Effector memory CD4-positive, alpha-beta T cell (primary cell): ENCODE data around the gene EPC1.
"Not testable (repeated sequence)": the region's sequence is repeated elsewhere in the genome, so short reads cannot be mapped to it uniquely, and the experiment has no call there.

ENCODE experiments used
- DNase-seq, 3 donors: peaks; one replicate each; pipeline ENCODE4 v3.0.0-alpha.2; 2020
- H3K27ac ChIP-seq: 2 replicates; pipeline ENCODE4 v1.7.0; 2013; ENCODE audit warnings: mild to moderate bottlenecking, low read length, moderate library complexity; ENCODE audit not compliant: insufficient read depth, poor library complexity, severe bottlenecking
- H3K27me3 ChIP-seq: replicated peaks from 2 replicates; pipeline ENCODE4 v1.7.0; 2013; ENCODE audit warnings: mild to moderate bottlenecking, low read length; ENCODE audit not compliant: insufficient read depth, control insufficient read depth, poor library complexity, severe bottlenecking
- H3K36me3 ChIP-seq: 2 replicates; pipeline ENCODE4 v1.7.0; 2013; ENCODE audit warnings: mild to moderate bottlenecking, low read length, moderate library complexity; ENCODE audit not compliant: control insufficient read depth, insufficient read depth
- H3K4me1 ChIP-seq: 2 replicates; pipeline ENCODE4 v1.7.0; 2013; ENCODE audit warnings: low read length, mild to moderate bottlenecking; ENCODE audit not compliant: control insufficient read depth, insufficient read depth, poor library complexity, severe bottlenecking
- H3K4me3 ChIP-seq: 2 replicates; pipeline ENCODE4 v1.7.0; 2013; ENCODE audit warnings: low read length, low read depth, mild to moderate bottlenecking; ENCODE audit not compliant: insufficient read depth, poor library complexity, severe bottlenecking
- H3K9me3 ChIP-seq: 2 replicates; pipeline ENCODE4 v1.7.0; 2013; ENCODE audit warnings: mild to moderate bottlenecking, low read length, moderate library complexity; ENCODE audit not compliant: control insufficient read depth

The EPC1 gene

GRCh38 chr10:32266566-32266965 lies 80.4 kb downstream of the EPC1 start:
- DNase-seq: no peak
- peaks cover 41% of the 10 kb centered on the region for H3K36me3 ChIP-seq
- H3K4me1 ChIP-seq: no peaks in the 10 kb centered on the region
- no peak overlapping the region for H3K4me3 ChIP-seq
- no peaks in the 10 kb centered on the region for H3K9me3 ChIP-seq
- H3K27me3 ChIP-seq: no peaks in the 10 kb centered on the region
- H3K27ac ChIP-seq: no peak overlapping the region

GRCh38 chr10:32265756-32266155 lies 81.2 kb downstream of the EPC1 start:
- H3K4me3 ChIP-seq: no peak overlapping the region
- peaks cover 33% of the 10 kb centered on the region for H3K36me3 ChIP-seq
- no peak for DNase-seq
- H3K9me3 ChIP-seq: no peaks in the 10 kb centered on the region
- no peak overlapping the region for H3K27ac ChIP-seq
- no peaks in the 10 kb centered on the region for H3K4me1 ChIP-seq
- H3K27me3 ChIP-seq: no peaks in the 10 kb centered on the region

- no peaks in the 10 kb centered on the region for H3K4me1 ChIP-seq
- H3K27me3 ChIP-seq: no peaks in the 10 kb centered on the region
- no peaks in the 10 kb centered on the region for H3K9me3 ChIP-seq
- peaks cover 10% of the 10 kb centered on the region for H3K36me3 ChIP-seq
- no peak for DNase-seq
- H3K4me3 ChIP-seq: no peak overlapping the region
- H3K27ac ChIP-seq: no peak overlapping the region
These were observed 83.7 kb downstream of the EPC1 start for GRCh38 chr10:32263300-32263699.

GRCh38 chr10:32259551-32259950 lies 87.4 kb downstream of the EPC1 start:
- Histone ChIP-seq H3K4me3 (no peak overlapping the region), H3K36me3 (no peaks in the 10 kb centered on the region), H3K27ac (no peak overlapping the region), H3K4me1 (no peaks in the 10 kb centered on the region), H3K27me3 (no peaks in the 10 kb centered on the region), H3K9me3 (no peaks in the 10 kb centered on the region)
- DNase-seq: no peak

GRCh38 chr10:32256613-32257437 lies 90.1 kb downstream of the EPC1 start:
- DNase-seq: peak; percentile 30 to 55 (median 36)

GRCh38 chr10:32253821-32254220 lies 93.1 kb downstream of the EPC1 start:
- Histone ChIP-seq H3K4me3 (no peak overlapping the region), H3K4me1 (no peaks in the 10 kb centered on the region), H3K27ac (no peak overlapping the region), H3K27me3 (no peaks in the 10 kb centered on the region), H3K9me3 (no peaks in the 10 kb centered on the region), H3K36me3 (no peaks in the 10 kb centered on the region)
- DNase-seq: no peak

More at GRCh38 chr10:32256613-32257437, 90.1 kb downstream of the EPC1 start:
- H3K27me3 ChIP-seq: no peaks in the 10 kb centered on the region
- H3K27ac ChIP-seq: no peak overlapping the region
- H3K9me3 ChIP-seq: no peaks in the 10 kb centered on the region
- H3K4me3 ChIP-seq: no peak overlapping the region
- no peaks in the 10 kb centered on the region for H3K4me1 ChIP-seq
- H3K36me3 ChIP-seq: no peaks in the 10 kb centered on the region

- Histone ChIP-seq H3K27me3 (no peaks in the 10 kb centered on the region), H3K27ac (no peak overlapping the region), H3K4me1 (no peaks in the 10 kb centered on the region), H3K4me3 (no peak overlapping the region), H3K9me3 (no peaks in the 10 kb centered on the region), H3K36me3 (no peaks in the 10 kb centered on the region)
- no peak for DNase-seq
These were observed 93.7 kb downstream of the EPC1 start for GRCh38 chr10:32253276-32253675.

GRCh38 chr10:32250489-32250888 lies 96.5 kb downstream of the EPC1 start:
- not testable (repeated sequence) for H3K27ac ChIP-seq, H3K4me1 ChIP-seq, H3K4me3 ChIP-seq, H3K9me3 ChIP-seq, H3K27me3 ChIP-seq, H3K36me3 ChIP-seq, DNase-seq

GRCh38 chr10:32246685-32247084 lies 100.3 kb downstream of the EPC1 start:
- no peaks in the 10 kb centered on the region for H3K27me3 ChIP-seq
- no peak overlapping the region for H3K4me3 ChIP-seq
- no peak overlapping the region for H3K27ac ChIP-seq
- DNase-seq: no peak
- H3K36me3 ChIP-seq: no peaks in the 10 kb centered on the region
- H3K4me1 ChIP-seq: no peaks in the 10 kb centered on the region
- H3K9me3 ChIP-seq: no peaks in the 10 kb centered on the region

GRCh38 chr10:32245760-32246159 lies 101.2 kb downstream of the EPC1 start:
- H3K4me3 ChIP-seq: no peak overlapping the region
- DNase-seq: no peak
- no peaks in the 10 kb centered on the region for H3K4me1 ChIP-seq
- H3K27me3 ChIP-seq: no peaks in the 10 kb centered on the region
- no peaks in the 10 kb centered on the region for H3K36me3 ChIP-seq
- H3K27ac ChIP-seq: no peak overlapping the region
- H3K9me3 ChIP-seq: no peaks in the 10 kb centered on the region
